Measurements from ENCODE around the gene OSM.

Gene OSM

DNA sequence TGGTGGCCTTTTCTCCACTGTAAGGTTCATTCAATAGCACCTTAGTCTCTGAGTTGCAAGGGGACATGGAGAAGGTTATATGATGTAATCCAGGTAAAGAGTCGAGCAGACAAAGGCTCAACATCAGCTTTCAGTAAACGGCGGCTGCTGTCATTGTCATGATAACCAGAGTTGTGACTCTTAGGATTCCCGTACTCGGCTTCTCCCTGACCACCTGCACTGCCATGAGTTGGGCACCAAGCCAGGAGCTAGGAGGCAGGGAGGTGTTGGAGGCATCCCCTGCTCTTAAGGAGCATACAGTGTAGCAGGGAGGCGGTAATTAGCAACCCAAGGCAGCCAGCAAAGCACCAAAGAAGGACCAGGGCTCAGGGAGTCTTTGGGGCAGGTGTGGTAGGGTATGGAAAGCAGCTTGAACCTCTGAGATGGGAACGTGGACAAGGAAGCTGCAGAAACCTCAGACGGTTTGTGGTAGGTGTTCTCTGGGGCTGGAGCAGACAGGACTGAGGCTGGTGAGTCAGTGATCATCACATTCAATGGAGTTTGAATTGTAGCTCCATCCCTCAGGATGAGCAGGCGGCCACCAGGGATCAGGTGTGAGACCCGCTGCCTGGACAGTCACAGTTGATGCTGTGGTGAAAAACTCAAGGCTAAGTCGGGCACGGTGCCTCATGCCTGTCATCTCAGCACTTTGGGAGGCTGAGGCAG, 51.8 kb downstream of the OSM start:
- Histone ChIP-seq H3K9ac (ENCODE audit: low read depth, low read length) (no peak overlapping the region), H3K9me3 (ENCODE audit: control insufficient read depth, insufficient read depth, low read length) (no peaks in the 10 kb centered on the region), H3K27me3 (ENCODE audit: control insufficient read depth, insufficient read depth, low read length) (no peaks in the 10 kb centered on the region), H3K4me1 (ENCODE audit: control insufficient read depth, insufficient read depth, low read length) (peaks cover 6% of the 10 kb centered on the region), H3K4me3 (ENCODE audit: low read depth, low read length) (no peak overlapping the region), H3K36me3 (ENCODE audit: control insufficient read depth, insufficient read depth, low read length) (no peaks in the 10 kb centered on the region)

DNA sequence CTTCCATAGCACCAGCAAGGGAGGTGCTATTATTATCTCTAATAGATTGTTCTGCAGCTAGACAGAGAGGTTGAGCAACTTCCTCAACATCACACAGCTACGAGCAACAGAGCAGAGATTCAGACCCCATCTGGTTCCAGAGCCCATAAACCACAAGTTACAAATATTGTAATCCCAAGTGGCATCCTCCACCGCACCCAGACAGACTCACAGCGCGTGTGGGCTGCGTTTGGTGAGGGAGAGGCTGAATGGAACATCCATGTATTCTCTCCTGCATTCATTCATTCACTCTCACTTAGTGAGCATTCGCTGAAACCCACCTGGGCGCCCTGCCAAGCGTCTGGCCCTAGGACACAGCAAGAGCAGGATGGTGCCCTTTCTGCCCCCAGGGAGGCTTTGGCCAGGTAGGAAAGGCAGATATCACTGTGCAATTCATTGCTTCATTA, 53.6 kb downstream of the OSM start:
- no peaks in the 10 kb centered on the region for H3K36me3 ChIP-seq (ENCODE audit: control insufficient read depth, insufficient read depth, low read length)
- H3K27me3 ChIP-seq (ENCODE audit: control insufficient read depth, insufficient read depth, low read length) = no peaks in the 10 kb centered on the region
- H3K9me3 ChIP-seq (ENCODE audit: control insufficient read depth, insufficient read depth, low read length) = no peaks in the 10 kb centered on the region
- no peak overlapping the region for H3K9ac ChIP-seq (ENCODE audit: low read depth, low read length)
- H3K4me3 ChIP-seq (ENCODE audit: low read depth, low read length) = no peak overlapping the region
- peaks cover 6% of the 10 kb centered on the region for H3K4me1 ChIP-seq (ENCODE audit: control insufficient read depth, insufficient read depth, low read length)

All from iPS-15b (cell line).